A549 (cell line): ENCODE measurements around the gene RPL18. TPM values are rescaled to one million over a fixed set of nuclear protein-coding genes. Genes with fewer than 3 reads are reported as not detected.
A peak's percentile ranks its signal among the peaks of the same experiment; 100 is the strongest.
"Not testable (repeated sequence)": the region's sequence is repeated elsewhere in the genome, so short reads cannot be mapped to it uniquely, and the experiment has no call there.

Experiments
- ATAC-seq, 2 experiments: fragments of 200-7000 bp in 1 of 2; fragments of >200 bp in 1 of 2; cut with Nextera tagmentation in 1 of 2; cut with Tn5 transposase in 1 of 2; 3 replicates each; pipeline versions ENCODE4 v1.8.0 to v1.9.1; 2018 to 2020; ENCODE audit warnings: mild to moderate bottlenecking in 1 of 2, moderate library complexity in 1 of 2
- CTCF ChIA-PET: fragments of 300-600 bp; sonication (Branson Sonifier 250); formaldehyde crosslinking; extraction: SDS; loops from one replicate; lab custom pipeline; 2021; ENCODE audit warnings: antibody characterized with exemption, inconsistent platforms; lab: Yijun Ruan, JAX
- POLR2A ChIA-PET: fragments of 350-600 bp; formaldehyde crosslinking; extraction: SDS; loops from one replicate; lab custom pipeline; 2021; ENCODE audit warnings: antibody characterized with exemption, inconsistent platforms; lab: Yijun Ruan, JAX
- DNase-seq, 2 experiments: peaks; one replicate each; pipeline versions ENCODE4 v3.0.0 to v3.0.0-alpha.2; 2011 to 2016; ENCODE audit warnings: low read depth in 1 of 2, low spot score in 1 of 2
- FAIRE-seq: peaks from 2 replicates; lab custom pipeline; 2011; peaks lifted over from hg19 to GRCh38; lab: Jason Lieb, UNC
- H3K27ac ChIP-seq, 2 experiments: fragments of >200 bp; sonication (Bioruptor Twin); formaldehyde crosslinking; 3 replicates each; pipeline ENCODE4 v1.5.1; 2016 to 2017
- H3K4me1 ChIP-seq: fragments of >200 bp; sonication (Bioruptor Twin); formaldehyde crosslinking; 3 replicates; pipeline ENCODE4 v1.6.1; 2016
- H3K4me2 ChIP-seq: fragments of >200 bp; sonication (Bioruptor Twin); formaldehyde crosslinking; 3 replicates; pipeline ENCODE4 v1.6.1; 2016
- H3K4me3 ChIP-seq: fragments of >200 bp; sonication (Bioruptor Twin); formaldehyde crosslinking; 3 replicates; pipeline ENCODE4 v1.5.1; 2016
- H3K9me3 ChIP-seq: fragments of >200 bp; sonication (Bioruptor Twin); formaldehyde crosslinking; 3 replicates; pipeline ENCODE4 v1.6.1; 2016
- BHLHE40 ChIP-seq: IDR thresholded peaks from 2 replicates; pipeline ENCODE4 v1.6.1; 2012; ENCODE audit warnings: low read depth, low read length, inconsistent platforms
- CBX8 ChIP-seq: fragments of 200-600 bp; sonication (generic); IDR thresholded peaks from 2 replicates; pipeline ENCODE4 v1.6.1; 2016
- CEBPB ChIP-seq, 2 experiments: fragments of >200 bp in 1 of 2; sonication (Bioruptor Twin) in 1 of 2; formaldehyde crosslinking in 1 of 2; IDR thresholded peaks; 2 replicates each; pipeline ENCODE4 v1.6.1; 2012 to 2016
- CHD2 ChIP-seq: fragments of 150-350 bp; IDR thresholded peaks from 2 replicates; pipeline ENCODE4 v1.6.1; 2014; ENCODE audit warnings: low read length; ENCODE audit not compliant: partially characterized antibody
- EHF ChIP-seq: fragments of 250-450 bp; sonication (Bioruptor Pico); IDR thresholded peaks from 2 replicates; pipeline ENCODE4 v1.5.0; 2020; ENCODE audit warnings: mild to moderate bottlenecking
- FOXS1 ChIP-seq: fragments of 250-450 bp; sonication (Bioruptor Pico); IDR thresholded peaks from 2 replicates; pipeline ENCODE4 v1.5.0; 2020; ENCODE audit warnings: mild to moderate bottlenecking, moderate library complexity
- HEYL ChIP-seq: fragments of 250-450 bp; sonication (Bioruptor Pico); IDR thresholded peaks from 2 replicates; pipeline ENCODE4 v1.8.0; 2021; ENCODE audit warnings: mild to moderate bottlenecking, moderate library complexity
- JUN ChIP-seq, 2 experiments: fragments of >200 bp; sonication (Bioruptor Twin); formaldehyde crosslinking; IDR thresholded peaks; 2 replicates in 1 of 2; 3 replicates in 1 of 2; pipeline ENCODE4 v1.6.1; 2016 to 2017
- JUNB ChIP-seq: fragments of >200 bp; sonication (Bioruptor Twin); formaldehyde crosslinking; IDR thresholded peaks from 2 replicates; pipeline ENCODE4 v1.6.1; 2016
- KDM1A ChIP-seq: fragments of 200-600 bp; sonication (generic); IDR thresholded peaks from 2 replicates; pipeline ENCODE4 v1.6.1; 2016; ENCODE audit warnings: low read depth, mild to moderate bottlenecking
- MAFK ChIP-seq: fragments of 450-650 bp; IDR thresholded peaks from 2 replicates; pipeline ENCODE4 v1.6.1; 2014; ENCODE audit not compliant: partially characterized antibody
- RAD21 ChIP-seq, 2 experiments: fragments of >200 bp in 1 of 2; sonication (Bioruptor Twin) in 1 of 2; formaldehyde crosslinking in 1 of 2; IDR thresholded peaks in 1 of 2; conservative IDR thresholded peaks in 1 of 2; 2 replicates in 1 of 2; 3 replicates in 1 of 2; pipeline ENCODE4 v1.6.1; 2012 to 2018; ENCODE audit warnings: inconsistent platforms in 1 of 2
- RFX5 ChIP-seq: fragments of 450-650 bp; IDR thresholded peaks from 2 replicates; pipeline ENCODE4 v1.7.1; 2014; ENCODE audit warnings: antibody characterized with exemption, mild to moderate bottlenecking, moderate library complexity
- RNF2 ChIP-seq: fragments of 200-600 bp; sonication (generic); IDR thresholded peaks from 2 replicates; pipeline ENCODE4 v1.6.1; 2016; ENCODE audit warnings: low read depth, mild to moderate bottlenecking, antibody characterized with exemption, moderate library complexity, borderline replicate concordance
- TFCP2L1 ChIP-seq: fragments of 250-450 bp; sonication (Bioruptor Pico); IDR thresholded peaks from 2 replicates; pipeline ENCODE4 v1.5.0; 2021; ENCODE audit warnings: mild to moderate bottlenecking
- TP53 ChIP-seq: fragments of 250-450 bp; sonication (Bioruptor Pico); IDR thresholded peaks from 2 replicates; pipeline ENCODE4 v1.5.0; 2021; ENCODE audit warnings: mild to moderate bottlenecking, moderate library complexity
- WGBS: methylation state at CpG from one replicate; pipeline ENCODE4 v1.1.6; 2017; ENCODE audit errors: missing lambda C conversion rate; 5-methylcytosine and 5-hydroxymethylcytosine counted together
- polyA plus RNA-seq, 4 experiments: library from polyadenylated mRNA; depleted of rRNA in 3 of 4; stranded (reverse); fragments of >200 nt; fragmentation: RNase III in 1 of 4; extraction: RNeasy Plus Mini Kit Qiagen cat#74134 plus additional on column Dnase treatment in 1 of 4; gene quantifications; 2 replicates in 3 of 4; 3 replicates in 1 of 4; pipeline ENCODE4 v1.2.3, GENCODE V29; 2011 to 2017
- TF ChIP-seq, protein P1 (sequence below): IDR thresholded peaks from 2 replicates; pipeline ENCODE4 v1.6.1; 2012
- TF ChIP-seq, protein P2 (sequence below): IDR thresholded peaks from 2 replicates; pipeline ENCODE4 v1.6.1; 2012; ENCODE audit warnings: low read depth, borderline replicate concordance

The RPL18 gene
- polyA plus RNA-seq, 2 of the 4 experiments (the other 2 are of a cell fraction), result 1,780 to 2,696 TPM

DNA sequence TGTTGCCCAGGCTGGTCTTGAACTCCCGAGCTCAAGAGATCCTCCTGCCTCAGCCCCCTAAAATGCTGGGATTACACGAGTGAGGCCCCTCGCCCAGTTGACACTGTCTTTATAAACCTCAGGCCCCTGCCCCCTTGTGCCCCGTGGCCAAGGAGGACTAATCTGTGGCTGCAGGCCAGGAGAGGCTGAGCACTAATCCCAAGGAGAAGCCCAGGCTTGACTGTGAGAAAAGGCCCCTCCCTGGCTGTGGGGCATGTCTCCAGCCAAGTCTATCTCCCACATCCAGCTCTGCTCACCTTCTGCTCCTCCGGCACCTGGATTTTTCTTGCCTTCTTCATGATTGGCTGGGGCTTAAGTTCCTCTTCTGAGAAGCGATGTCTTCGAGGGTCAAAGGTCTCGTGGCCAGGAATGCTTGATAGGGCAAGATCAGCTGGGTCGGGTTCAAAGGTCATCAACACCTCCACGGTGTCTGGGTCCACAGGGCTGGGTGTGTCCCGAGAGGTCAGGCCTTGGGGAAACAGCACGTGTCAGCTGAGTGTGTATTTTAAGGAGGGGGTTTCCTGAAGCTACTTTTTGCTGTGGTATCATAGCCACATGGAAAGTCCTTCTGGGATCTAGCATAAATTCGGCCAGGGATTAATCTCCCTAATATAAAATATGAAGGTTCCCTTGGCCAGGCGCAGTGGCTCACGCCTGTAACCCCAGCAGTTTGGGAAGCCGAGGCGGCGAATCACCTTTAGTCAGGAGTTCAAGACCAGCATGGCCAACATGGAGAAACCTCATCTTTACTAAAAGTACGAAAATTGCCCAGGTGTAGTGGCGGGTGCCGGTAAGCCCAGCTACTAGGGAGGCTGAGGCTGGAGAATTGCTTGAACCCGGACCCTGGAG, 14.4 kb upstream of the RPL18 start:
- FAIRE-seq, result no peak
- 79% methylated on average over 22 of the region's 22 CpGs for WGBS
- H3K4me2 ChIP-seq, result peak overlapping the region; percentile 100
- peaks cover 50% of the 10 kb centered on the region for H3K4me1 ChIP-seq
- no peak for DNase-seq
- H3K9me3 ChIP-seq, result no peaks in the 10 kb centered on the region
- peak overlapping the region; percentile 86 to 92 for H3K27ac ChIP-seq
- ChIA-PET POLR2A (interaction anchor here (0.5 to 1.5 kb wide), 5 partner anchors 9 to 77 kb away, joined by 3 to 18 read pairs (median 8); partner anchors contain the start of genes CA11, RPL18 and SPHK2), CTCF (interaction anchor here (0.5 to 2.0 kb wide), 10 partner anchors 9 to 515 kb away, joined by 3 to 6 read pairs (median 3); partner anchors contain the start of genes CA11 and FAM83E)
- no peak overlapping the region for H3K4me3 ChIP-seq
- TF ChIP-seq, protein P1, sequence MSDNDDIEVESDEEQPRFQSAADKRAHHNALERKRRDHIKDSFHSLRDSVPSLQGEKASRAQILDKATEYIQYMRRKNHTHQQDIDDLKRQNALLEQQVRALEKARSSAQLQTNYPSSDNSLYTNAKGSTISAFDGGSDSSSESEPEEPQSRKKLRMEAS, result no peak
- no peak for TF ChIP-seq TFCP2L1
- TF ChIP-seq BHLHE40, result no peak
- 0 out of 2 replicates have a peak, but pooled peaks have one; percentile 10 for TF ChIP-seq JUNB
- TF ChIP-seq, protein P2, sequence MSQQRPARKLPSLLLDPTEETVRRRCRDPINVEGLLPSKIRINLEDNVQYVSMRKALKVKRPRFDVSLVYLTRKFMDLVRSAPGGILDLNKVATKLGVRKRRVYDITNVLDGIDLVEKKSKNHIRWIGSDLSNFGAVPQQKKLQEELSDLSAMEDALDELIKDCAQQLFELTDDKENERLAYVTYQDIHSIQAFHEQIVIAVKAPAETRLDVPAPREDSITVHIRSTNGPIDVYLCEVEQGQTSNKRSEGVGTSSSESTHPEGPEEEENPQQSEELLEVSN, result no peak
- TF ChIP-seq HEYL, result no peak
- TF ChIP-seq TP53 (CRISPR knock-in tag), result no peak
- ATAC-seq, result no peak

DNA sequence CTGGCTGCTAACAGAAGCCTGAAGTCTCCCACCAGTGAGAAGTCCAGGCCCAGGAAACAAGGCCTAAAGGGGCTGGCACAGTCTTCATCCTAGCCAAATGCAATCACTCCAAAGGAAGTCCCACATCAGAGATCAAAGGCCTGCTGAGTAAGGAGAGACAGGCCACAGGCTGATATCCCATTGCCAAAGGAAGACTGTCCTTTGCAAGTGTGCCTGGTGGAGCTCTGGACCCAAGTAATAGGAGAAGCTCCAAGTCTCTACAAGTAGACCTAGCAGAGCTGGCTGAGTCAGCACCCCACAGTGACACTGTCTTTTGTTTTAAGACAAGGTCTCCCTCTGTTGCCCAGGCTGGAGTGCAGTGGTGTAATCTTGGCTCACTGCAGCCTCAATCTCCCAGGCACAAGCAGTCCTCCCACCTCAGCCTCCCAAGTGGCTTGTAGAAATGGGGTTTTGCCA, 13.7 kb upstream of the RPL18 start:
- H3K4me1 ChIP-seq, result peaks cover 48% of the 10 kb centered on the region
- TF ChIP-seq RNF2, result no peak
- no peak for TF ChIP-seq JUN (IDR thresholded peaks at IDR 0.05)
- TF ChIP-seq CHD2, result no peak
- TF ChIP-seq CBX8, result no peak
- TF ChIP-seq EHF (CRISPR knock-in tag), result no peak
- TF ChIP-seq MAFK, result peak; percentile 73
- no peak for TF ChIP-seq RAD21 (conservative IDR thresholded peaks at IDR 0.05 in 1 of 2, IDR thresholded peaks at IDR 0.05 in 1 of 2)
- no peak for TF ChIP-seq CEBPB (IDR thresholded peaks at IDR 0.05)
- DNase-seq, result no peak
- H3K4me3 ChIP-seq, result no peak overlapping the region
- no peak for ATAC-seq
- peak overlapping the region in 1 of 2 experiments; percentile 92; a peak in 4 of 6 replicates for H3K27ac ChIP-seq
- H3K9me3 ChIP-seq, result no peaks in the 10 kb centered on the region
- H3K4me2 ChIP-seq, result peak overlapping the region; percentile 100; the same call in 1 of the 3 replicates
- POLR2A ChIA-PET, result no interaction called here
- FAIRE-seq, result no peak
- CTCF ChIA-PET, result interaction anchor here (0.7 to 2.0 kb wide), 5 partner anchors 9 to 49 kb away, joined by 3 to 6 read pairs (median 3); no protein-coding TSS in a partner anchor

- not testable (repeated sequence) for H3K4me2 ChIP-seq, FAIRE-seq, H3K4me3 ChIP-seq, DNase-seq, H3K9me3 ChIP-seq, ATAC-seq
- Histone ChIP-seq H3K27ac (peak overlapping the region in 1 of 2 experiments; percentile 92; a peak in 3 of 6 replicates), H3K4me1 (peaks cover 52% of the 10 kb centered on the region)
- 95% methylated on average over 11 of the region's 11 CpGs for WGBS
- ChIA-PET POLR2A (interaction anchor here (2.7 kb wide), 1 partner anchor 13 kb away, joined by 19 read pairs; the partner anchor contains the start of genes RPL18 and SPHK2), CTCF (interaction anchor here (0.6 to 2.0 kb wide), 5 partner anchors 8 to 283 kb away, joined by 3 to 5 read pairs (median 3); no protein-coding TSS in a partner anchor)
Measured at GRCh38 chr19:48632286-48632685, 13.3 kb upstream of the RPL18 start.

GRCh38 chr19:48631225-48631624, 12.2 kb upstream of the RPL18 start:
- TF ChIP-seq RFX5 (peak; percentile 42; the same call in 1 of the 2 replicates), FOXS1 (CRISPR knock-in tag) (no peak), KDM1A (peak; percentile 84; the same call in 1 of the 2 replicates)
- Histone ChIP-seq H3K4me2 (no peak overlapping the region), H3K4me3 (no peak overlapping the region), H3K4me1 (peaks cover 49% of the 10 kb centered on the region), H3K27ac (no peak overlapping the region), H3K9me3 (no peaks in the 10 kb centered on the region)
- ChIA-PET CTCF (interaction anchor here (0.6 to 1.6 kb wide), 5 partner anchors 15 to 696 kb away, joined by 3 to 6 read pairs (median 4); partner anchors contain the start of gene CA11), POLR2A (interaction anchor here (2.7 kb wide), 1 partner anchor 12 kb away, joined by 19 read pairs; the partner anchor contains the start of genes RPL18 and SPHK2)
- ATAC-seq (no peak), FAIRE-seq (no peak), DNase-seq (no peak)
- WGBS, result 88% methylated on average over 3 of the region's 3 CpGs
